ENCODE measurements around the gene CMIP. TPM values are rescaled to one million over a fixed set of nuclear protein-coding genes. Genes with fewer than 3 reads are reported as not detected.

Gene CMIP
- polyA plus RNA-seq, 1 of the 3 experiments (the other 2 are of a cell fraction) = 5.4 TPM

DNA sequence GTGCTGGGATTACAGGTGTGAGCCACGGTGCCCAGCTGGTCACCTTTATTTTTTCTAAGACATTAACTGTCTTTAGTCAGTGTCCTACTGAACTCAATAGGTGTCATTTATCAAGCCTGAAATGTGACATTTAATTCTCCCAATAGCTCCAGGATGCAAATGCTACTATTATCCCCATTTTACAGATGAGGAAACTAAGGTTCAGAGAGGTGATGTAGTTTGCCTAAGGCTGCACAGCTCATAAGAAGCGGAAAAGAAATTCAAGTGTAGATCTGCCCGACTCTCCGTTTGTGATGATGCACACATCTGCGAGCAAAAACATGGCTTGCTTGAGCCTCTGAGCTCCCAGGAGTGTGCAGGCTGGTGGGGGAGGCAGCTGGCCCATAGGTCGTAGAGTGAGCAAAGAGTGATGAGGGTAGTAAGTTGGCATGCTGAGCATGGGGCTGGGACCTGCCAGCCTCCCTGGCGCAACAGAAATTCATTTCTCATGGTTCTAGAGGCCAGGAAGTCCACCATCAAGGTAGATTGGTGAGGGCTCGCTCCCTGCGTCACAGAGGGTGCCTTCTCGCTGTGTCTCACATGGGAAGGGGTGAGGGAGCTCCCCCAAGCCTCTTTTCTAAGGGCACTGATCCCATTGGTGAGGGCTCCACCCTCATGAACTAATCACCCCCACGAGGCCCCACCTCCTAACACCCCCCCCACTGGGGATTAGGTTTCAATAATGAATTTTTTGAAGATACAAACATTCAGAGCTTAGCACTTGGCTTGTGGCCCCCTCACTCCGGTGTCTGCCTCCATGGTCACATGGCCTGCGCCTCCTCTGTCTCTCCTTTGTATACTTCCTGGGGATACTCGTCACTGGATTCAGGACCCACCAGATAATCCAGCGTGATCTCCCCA, 193.0 kb downstream of the CMIP start:
- H3K79me2 ChIP-seq (ENCODE audit: insufficient read depth) = no peaks in the 10 kb centered on the region
- POLR2A ChIA-PET = no interaction called here

DNA sequence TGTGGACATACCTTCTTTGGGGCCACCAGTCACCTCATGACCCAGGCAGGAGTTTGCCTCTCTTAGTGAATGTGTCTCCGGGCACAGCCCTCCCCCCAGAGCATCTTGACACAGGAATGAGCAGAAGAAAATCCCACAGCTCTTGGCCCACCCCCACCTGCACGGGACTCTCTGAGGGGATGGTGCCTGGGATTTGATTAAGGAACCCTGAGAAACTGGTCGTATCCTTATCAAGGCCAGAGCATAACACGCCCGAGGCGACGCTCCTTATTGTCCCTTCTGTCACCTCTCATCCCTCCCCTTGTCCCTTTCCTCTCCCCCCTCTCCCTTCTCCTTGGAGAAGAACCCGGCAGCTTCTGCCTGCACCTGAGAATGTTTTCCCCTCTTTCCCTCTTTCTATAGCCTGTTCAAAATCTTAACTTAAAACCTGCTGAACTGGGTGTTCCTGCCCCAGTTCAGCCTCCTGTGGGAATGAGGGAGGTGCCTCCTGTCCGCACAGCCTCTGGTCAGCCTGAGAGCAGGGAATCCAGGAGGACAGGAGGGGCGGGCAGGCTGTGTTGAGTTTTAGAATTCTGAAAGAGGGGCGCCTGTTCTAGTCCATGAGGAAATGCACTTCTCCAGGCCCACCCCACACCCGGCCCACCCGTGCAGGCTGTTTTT, 193.8 kb downstream of the CMIP start:
- ChIA-PET POLR2A (no interaction called here), CTCF (no interaction called here)
- no peak overlapping the region for H3K27ac ChIP-seq (ENCODE audit: low read depth in 2 of 2, low read length in 1 of 2)
- H3K9ac ChIP-seq = no peak overlapping the region
- WGBS (ENCODE audit: low lambda C conversion rate) = 99% methylated on average over 12 of the region's 13 CpGs
- H3K9me2 ChIP-seq = no peaks in the 10 kb centered on the region
- H3K9me3 ChIP-seq = no peaks in the 10 kb centered on the region
- no peak overlapping the region for H3K4me2 ChIP-seq
- no peaks in the 10 kb centered on the region for H3F3A ChIP-seq (replicated peaks; ENCODE audit: insufficient read depth)
- TF ChIP-seq MXI1 (IDR thresholded peaks at IDR 0.05; ENCODE audit: low read depth, low read length) = no peak
- TF ChIP-seq ELF1 (IDR thresholded peaks at IDR 0.05) = no peak
- TF ChIP-seq, protein P1, sequence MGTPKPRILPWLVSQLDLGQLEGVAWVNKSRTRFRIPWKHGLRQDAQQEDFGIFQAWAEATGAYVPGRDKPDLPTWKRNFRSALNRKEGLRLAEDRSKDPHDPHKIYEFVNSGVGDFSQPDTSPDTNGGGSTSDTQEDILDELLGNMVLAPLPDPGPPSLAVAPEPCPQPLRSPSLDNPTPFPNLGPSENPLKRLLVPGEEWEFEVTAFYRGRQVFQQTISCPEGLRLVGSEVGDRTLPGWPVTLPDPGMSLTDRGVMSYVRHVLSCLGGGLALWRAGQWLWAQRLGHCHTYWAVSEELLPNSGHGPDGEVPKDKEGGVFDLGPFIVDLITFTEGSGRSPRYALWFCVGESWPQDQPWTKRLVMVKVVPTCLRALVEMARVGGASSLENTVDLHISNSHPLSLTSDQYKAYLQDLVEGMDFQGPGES (IDR thresholded peaks at IDR 0.05; ENCODE audit: low read depth, low read length) = no peak
- no peak for TF ChIP-seq TAF1 (IDR thresholded peaks at IDR 0.05; ENCODE audit: borderline replicate concordance, low read depth, low read length)
- no peak for TF ChIP-seq CHD2 (IDR thresholded peaks at IDR 0.05; ENCODE audit: low read length, partially characterized antibody)
- no peak for TF ChIP-seq JUND (IDR thresholded peaks at IDR 0.05)
- TF ChIP-seq, protein P2, sequence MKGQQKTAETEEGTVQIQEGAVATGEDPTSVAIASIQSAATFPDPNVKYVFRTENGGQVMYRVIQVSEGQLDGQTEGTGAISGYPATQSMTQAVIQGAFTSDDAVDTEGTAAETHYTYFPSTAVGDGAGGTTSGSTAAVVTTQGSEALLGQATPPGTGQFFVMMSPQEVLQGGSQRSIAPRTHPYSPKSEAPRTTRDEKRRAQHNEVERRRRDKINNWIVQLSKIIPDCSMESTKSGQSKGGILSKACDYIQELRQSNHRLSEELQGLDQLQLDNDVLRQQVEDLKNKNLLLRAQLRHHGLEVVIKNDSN (IDR thresholded peaks at IDR 0.05; ENCODE audit: borderline replicate concordance, low read depth) = no peak
- peaks cover 6% of the 10 kb centered on the region; the same call in 1 of the 2 replicates for H3K79me2 ChIP-seq (ENCODE audit: insufficient read depth)
- H4K20me1 ChIP-seq (ENCODE audit: insufficient read depth) = no peaks in the 10 kb centered on the region
- DNase-seq = no peak
- no peak overlapping the region for H2AFZ ChIP-seq (ENCODE audit: low read depth)
- no peaks in the 10 kb centered on the region for H3K36me3 ChIP-seq (replicated peaks in 1 of 2; ENCODE audit: control insufficient read depth in 1 of 2, insufficient read depth in 2 of 2, low read length in 1 of 2)
- H3K4me1 ChIP-seq (ENCODE audit: control insufficient read depth in 1 of 2, insufficient read depth in 2 of 2, low read depth in 1 of 2, low read length in 1 of 2) = peaks cover 0 to 33% of the 10 kb centered on the region in 2 experiments; a peak in 1 of 4 replicates
- no peak overlapping the region for H3K4me3 ChIP-seq (ENCODE audit: low read depth in 2 of 2, low read length in 1 of 2)
- no peaks in the 10 kb centered on the region for H3K27me3 ChIP-seq (ENCODE audit: insufficient read depth)

More for the DNA sequence above, 193.0 kb downstream of the CMIP start:
- no peak overlapping the region for H2AFZ ChIP-seq (ENCODE audit: low read depth)
- H3K9ac ChIP-seq = no peak overlapping the region
- no peak overlapping the region for H3K4me3 ChIP-seq (ENCODE audit: low read depth in 2 of 2, low read length in 1 of 2)
- no peak overlapping the region for H3K27ac ChIP-seq (ENCODE audit: low read depth in 2 of 2, low read length in 1 of 2)
- TF ChIP-seq, protein P3, sequence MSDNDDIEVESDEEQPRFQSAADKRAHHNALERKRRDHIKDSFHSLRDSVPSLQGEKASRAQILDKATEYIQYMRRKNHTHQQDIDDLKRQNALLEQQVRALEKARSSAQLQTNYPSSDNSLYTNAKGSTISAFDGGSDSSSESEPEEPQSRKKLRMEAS (IDR thresholded peaks at IDR 0.05; ENCODE audit: low read depth) = no peak
- TF ChIP-seq FOXM1 (IDR thresholded peaks at IDR 0.05; ENCODE audit: low read depth) (no peak), NRF1 (IDR thresholded peaks at IDR 0.05; ENCODE audit: low read depth, low read length) (no peak)
- H3K36me3 ChIP-seq (replicated peaks in 1 of 2; ENCODE audit: control insufficient read depth in 1 of 2, insufficient read depth in 2 of 2, low read length in 1 of 2) = no peaks in the 10 kb centered on the region
- H3K27me3 ChIP-seq (ENCODE audit: insufficient read depth) = no peaks in the 10 kb centered on the region
- peaks cover 5 to 33% of the 10 kb centered on the region in 2 experiments; a peak in 1 of 4 replicates for H3K4me1 ChIP-seq (ENCODE audit: control insufficient read depth in 1 of 2, insufficient read depth in 2 of 2, low read depth in 1 of 2, low read length in 1 of 2)
- H3K9me2 ChIP-seq = no peaks in the 10 kb centered on the region
- no peaks in the 10 kb centered on the region for H3F3A ChIP-seq (replicated peaks; ENCODE audit: insufficient read depth)
- CTCF ChIA-PET = no interaction called here
- 90% methylated on average over 11 of the region's 15 CpGs for WGBS (ENCODE audit: low lambda C conversion rate)
- H3K4me2 ChIP-seq = no peak overlapping the region
- peaks cover 4% of the 10 kb centered on the region; the same call in 1 of the 2 replicates for H4K20me1 ChIP-seq (ENCODE audit: insufficient read depth)
- no peak for DNase-seq
- H3K9me3 ChIP-seq = no peaks in the 10 kb centered on the region

Data from SK-N-SH (cell line).